ENCODE results near the gene GASK1B. TPM values are rescaled to one million over a fixed set of nuclear protein-coding genes. Genes with fewer than 3 reads are reported as not detected.

GASK1B gene
- total RNA-seq, 1 donor from 2014 or later: 37.1 TPM

- Mint-ChIP-seq H3K9me3 (no peaks in the 10 kb centered on the region), H3K4me3 (no peak overlapping the region), H3K27ac (no peak overlapping the region), H3K4me1 (ENCODE audit: unreplicated experiment) (no peaks in the 10 kb centered on the region), H3K36me3 (no peaks in the 10 kb centered on the region), H3K27me3 (no peaks in the 10 kb centered on the region)
- no peak for DNase-seq (ENCODE audit: extremely low spot score, unreplicated experiment)
- TF ChIP-seq, protein P1, sequence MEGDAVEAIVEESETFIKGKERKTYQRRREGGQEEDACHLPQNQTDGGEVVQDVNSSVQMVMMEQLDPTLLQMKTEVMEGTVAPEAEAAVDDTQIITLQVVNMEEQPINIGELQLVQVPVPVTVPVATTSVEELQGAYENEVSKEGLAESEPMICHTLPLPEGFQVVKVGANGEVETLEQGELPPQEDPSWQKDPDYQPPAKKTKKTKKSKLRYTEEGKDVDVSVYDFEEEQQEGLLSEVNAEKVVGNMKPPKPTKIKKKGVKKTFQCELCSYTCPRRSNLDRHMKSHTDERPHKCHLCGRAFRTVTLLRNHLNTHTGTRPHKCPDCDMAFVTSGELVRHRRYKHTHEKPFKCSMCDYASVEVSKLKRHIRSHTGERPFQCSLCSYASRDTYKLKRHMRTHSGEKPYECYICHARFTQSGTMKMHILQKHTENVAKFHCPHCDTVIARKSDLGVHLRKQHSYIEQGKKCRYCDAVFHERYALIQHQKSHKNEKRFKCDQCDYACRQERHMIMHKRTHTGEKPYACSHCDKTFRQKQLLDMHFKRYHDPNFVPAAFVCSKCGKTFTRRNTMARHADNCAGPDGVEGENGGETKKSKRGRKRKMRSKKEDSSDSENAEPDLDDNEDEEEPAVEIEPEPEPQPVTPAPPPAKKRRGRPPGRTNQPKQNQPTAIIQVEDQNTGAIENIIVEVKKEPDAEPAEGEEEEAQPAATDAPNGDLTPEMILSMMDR (conservative IDR thresholded peaks at IDR 0.05): no peak
These were observed 9.9 kb upstream of the GASK1B start for GRCh38 chr4:158182736-158183135.

- TF ChIP-seq, protein P1 (conservative IDR thresholded peaks at IDR 0.05): no peak
- peaks cover under 1% of the 10 kb centered on the region for H3K4me1 Mint-ChIP-seq (ENCODE audit: unreplicated experiment)
- no peaks in the 10 kb centered on the region for H3K27me3 Mint-ChIP-seq
- no peak overlapping the region for H3K4me3 Mint-ChIP-seq
- no peak for DNase-seq (ENCODE audit: extremely low spot score, unreplicated experiment)
- H3K27ac Mint-ChIP-seq: no peak overlapping the region
- no peaks in the 10 kb centered on the region for H3K9me3 Mint-ChIP-seq
- H3K36me3 Mint-ChIP-seq: no peaks in the 10 kb centered on the region
These were observed 9.1 kb upstream of the GASK1B start for GRCh38 chr4:158181906-158182305.

GRCh38 chr4:158179465-158179864, 6.6 kb upstream of the GASK1B start:
- Mint-ChIP-seq H3K36me3 (no peaks in the 10 kb centered on the region), H3K4me1 (ENCODE audit: unreplicated experiment) (peaks cover 7% of the 10 kb centered on the region)

DNA sequence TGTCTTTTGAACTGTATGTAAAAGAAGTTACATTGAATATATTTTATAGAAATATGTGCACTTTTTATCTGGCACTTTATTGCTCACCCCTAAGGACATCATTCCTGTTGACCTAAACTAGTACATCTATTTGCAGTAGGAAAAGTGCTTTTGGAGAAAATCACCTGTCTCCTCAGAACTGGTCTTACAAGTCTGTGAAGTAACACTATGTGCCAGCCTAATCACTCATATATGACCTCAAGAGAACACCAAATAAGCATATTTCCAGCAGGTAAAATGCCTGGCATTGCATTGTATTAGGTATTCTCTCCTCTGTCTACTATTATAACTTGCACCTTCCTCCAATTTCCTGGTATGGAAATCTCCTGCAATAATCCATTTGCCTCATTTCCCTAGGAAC, 4.0 kb upstream of the GASK1B start:
- peaks cover 18% of the 10 kb centered on the region for H3K4me1 Mint-ChIP-seq (ENCODE audit: unreplicated experiment)
- DNase-seq (ENCODE audit: extremely low spot score, unreplicated experiment): no peak
- H3K36me3 Mint-ChIP-seq: no peaks in the 10 kb centered on the region
- H3K27ac Mint-ChIP-seq: peak overlapping the region; percentile 10
- H3K9me3 Mint-ChIP-seq: no peaks in the 10 kb centered on the region
- TF ChIP-seq, protein P1 (conservative IDR thresholded peaks at IDR 0.05): no peak
- H3K27me3 Mint-ChIP-seq: no peaks in the 10 kb centered on the region
- H3K4me3 Mint-ChIP-seq: no peak overlapping the region

More at GRCh38 chr4:158179465-158179864, 6.6 kb upstream of the GASK1B start:
- TF ChIP-seq, protein P1 (conservative IDR thresholded peaks at IDR 0.05): no peak
- Mint-ChIP-seq H3K27ac (no peak overlapping the region), H3K9me3 (no peaks in the 10 kb centered on the region), H3K27me3 (no peaks in the 10 kb centered on the region), H3K4me3 (no peak overlapping the region)
- DNase-seq (ENCODE audit: extremely low spot score, unreplicated experiment): no peak

GRCh38 chr4:158176108-158176507, 3.3 kb upstream of the GASK1B start:
- TF ChIP-seq, protein P1 (conservative IDR thresholded peaks at IDR 0.05): no peak
- Mint-ChIP-seq H3K27ac (peak overlapping the region; percentile 10), H3K4me3 (peak overlapping the region; percentile 1), H3K36me3 (no peaks in the 10 kb centered on the region), H3K4me1 (ENCODE audit: unreplicated experiment) (peaks cover 22% of the 10 kb centered on the region), H3K27me3 (no peaks in the 10 kb centered on the region), H3K9me3 (no peaks in the 10 kb centered on the region)
- no peak for DNase-seq (ENCODE audit: extremely low spot score, unreplicated experiment)

Data from type B pancreatic cell (in vitro differentiated cells).